GM19328 (cell line): ENCODE measurements around the gene EFCAB13.

Experiments used
- ATAC-seq: cut with Tn5 transposase; IDR thresholded peaks from one replicate; pipeline ENCODE4 v1.9.1; 2021; ENCODE audit warnings: mild to moderate bottlenecking, moderate library complexity; ENCODE audit not compliant: unreplicated experiment

EFCAB13 gene

DNA sequence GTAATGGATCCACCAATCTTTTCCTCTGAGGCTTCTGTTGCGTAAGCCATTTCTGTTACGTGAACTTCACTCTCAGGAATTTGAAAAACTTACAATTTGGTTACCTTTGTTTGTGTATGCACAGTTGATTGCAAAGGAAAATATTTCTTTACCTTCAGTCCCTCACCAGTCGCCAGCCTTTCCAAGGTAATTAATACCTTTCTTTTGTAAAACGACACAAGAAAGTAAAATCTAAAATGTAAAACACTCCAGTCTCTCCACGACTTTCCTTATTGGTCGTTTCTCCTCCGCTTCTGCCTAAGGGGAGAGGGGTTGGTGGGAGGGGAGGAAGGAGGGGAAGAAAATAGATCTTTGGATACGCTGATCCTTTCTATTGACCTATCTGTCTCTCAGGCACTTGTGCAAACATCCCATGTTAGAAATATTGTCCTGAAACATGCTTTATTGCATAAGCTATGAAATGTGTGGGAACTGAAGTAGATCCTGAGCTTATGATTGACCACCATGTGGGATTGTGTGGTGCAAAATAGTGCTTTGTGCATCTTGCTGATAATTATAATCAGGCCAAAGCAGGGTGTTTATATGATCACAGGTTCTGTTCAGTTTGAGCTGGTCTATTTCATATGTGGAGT is 32.4 kb upstream of the EFCAB13 start:
- no peak for ATAC-seq

DNA sequence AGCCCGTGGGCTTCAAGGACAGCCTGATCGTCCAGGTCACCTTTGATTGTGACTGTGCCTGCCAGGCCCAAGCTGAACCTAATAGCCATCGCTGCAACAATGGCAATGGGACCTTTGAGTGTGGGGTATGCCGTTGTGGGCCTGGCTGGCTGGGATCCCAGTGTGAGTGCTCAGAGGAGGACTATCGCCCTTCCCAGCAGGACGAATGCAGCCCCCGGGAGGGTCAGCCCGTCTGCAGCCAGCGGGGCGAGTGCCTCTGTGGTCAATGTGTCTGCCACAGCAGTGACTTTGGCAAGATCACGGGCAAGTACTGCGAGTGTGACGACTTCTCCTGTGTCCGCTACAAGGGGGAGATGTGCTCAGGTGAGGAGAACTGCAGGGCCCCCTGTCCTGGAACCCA is 31.5 kb upstream of the EFCAB13 start:
- no peak for ATAC-seq

GRCh38 chr17:47295037-47295873 is 28.5 kb upstream of the EFCAB13 start:
- ATAC-seq = no peak

DNA sequence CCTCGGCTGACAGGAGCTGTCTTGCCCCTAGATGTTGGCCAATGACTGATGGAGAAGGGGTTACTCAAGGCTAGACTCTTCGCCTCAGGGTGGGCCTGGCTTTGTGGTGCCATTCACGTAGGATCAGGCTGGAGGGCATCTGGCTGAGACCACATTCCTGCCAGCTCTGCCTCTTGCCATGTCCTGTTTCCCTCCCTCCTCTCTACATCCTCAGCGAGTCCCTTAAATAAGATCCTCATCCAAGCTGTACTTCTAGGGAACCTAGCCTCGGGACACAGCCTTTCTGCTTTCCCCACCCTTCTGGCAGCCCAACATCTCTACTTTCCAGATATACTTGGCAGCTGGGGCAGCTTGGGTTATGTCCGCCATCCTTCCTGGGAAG is 27.9 kb upstream of the EFCAB13 start:
- ATAC-seq = no peak

DNA sequence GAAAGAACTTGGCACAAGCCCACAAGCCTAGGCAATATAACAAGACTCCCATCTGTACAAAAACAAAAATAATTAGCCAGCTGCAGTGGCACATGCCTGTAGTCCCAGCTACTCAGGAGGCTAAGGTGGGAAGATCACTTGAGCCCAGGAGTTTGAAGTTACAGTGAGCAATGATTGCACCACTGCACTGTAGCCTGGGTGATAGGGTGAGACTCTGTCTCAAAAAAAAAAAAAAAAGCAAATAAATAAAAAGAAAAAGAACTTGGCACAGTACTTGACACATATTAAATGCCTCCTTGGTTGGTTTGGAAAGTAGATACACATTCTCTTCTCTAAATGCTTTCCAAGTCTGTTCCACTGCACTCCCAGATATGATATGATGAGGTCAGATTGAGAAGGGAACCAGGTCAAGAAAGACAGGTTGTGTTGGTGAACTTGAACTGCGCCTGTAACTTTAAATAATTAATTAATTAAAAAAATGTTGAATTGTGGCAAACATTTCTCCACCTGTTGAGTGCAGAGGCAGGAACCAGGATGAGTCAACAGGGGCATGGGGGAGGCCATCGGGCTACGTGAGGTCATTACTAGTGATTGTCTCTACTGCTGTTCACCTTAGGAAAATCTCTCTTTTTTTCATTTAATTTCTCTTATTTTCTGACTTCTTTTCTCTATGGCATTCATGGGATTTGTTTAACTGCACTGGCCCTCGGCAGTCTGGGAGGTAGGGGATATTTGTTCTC is 25.9 kb upstream of the EFCAB13 start:
- no peak for ATAC-seq

DNA sequence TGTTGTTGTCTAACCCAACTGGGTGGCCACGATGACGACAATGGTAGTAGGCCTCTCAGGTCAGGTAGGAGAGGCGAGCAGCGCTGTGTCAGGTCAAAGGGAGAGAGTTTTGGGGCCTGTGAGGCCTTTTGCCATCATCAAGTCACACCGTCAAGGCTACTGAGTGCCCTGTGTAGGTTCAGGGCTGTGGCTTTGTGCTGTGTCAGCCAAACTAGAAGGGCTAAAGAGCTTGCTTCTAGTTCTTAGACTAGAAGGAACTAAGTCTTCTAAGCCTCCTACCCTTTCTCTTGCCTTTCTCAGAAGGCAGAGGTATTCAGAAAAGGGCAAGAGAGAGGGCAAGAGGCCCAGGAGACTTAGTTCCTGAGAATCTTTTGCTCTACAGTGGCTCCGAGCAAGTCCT is 25.0 kb upstream of the EFCAB13 start:
- ATAC-seq = no peak

GRCh38 chr17:47299239-47299910 is 24.4 kb upstream of the EFCAB13 start:
- ATAC-seq = no peak

- no peak for ATAC-seq
Observed at GRCh38 chr17:47300718-47301117, 23.0 kb upstream of the EFCAB13 start.

DNA sequence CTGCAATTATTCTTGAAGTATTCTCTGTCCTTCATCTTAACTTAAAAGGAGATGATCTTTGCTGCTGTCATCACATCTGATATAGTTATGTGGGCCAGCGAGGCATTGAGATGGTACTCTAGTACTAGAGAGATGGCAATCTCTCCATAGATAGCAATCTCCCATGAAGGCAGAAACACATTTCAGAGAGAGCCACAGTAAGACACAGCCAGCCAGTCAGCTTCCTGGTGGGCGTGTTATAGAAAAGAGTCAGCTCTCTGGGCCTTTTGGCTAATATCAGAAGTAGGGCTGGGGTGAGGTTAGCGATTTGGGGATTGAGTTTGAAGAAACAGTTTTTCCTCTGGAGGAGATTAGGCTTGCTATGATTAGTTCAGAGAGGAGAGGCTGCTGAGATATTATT is 22.6 kb upstream of the EFCAB13 start:
- no peak for ATAC-seq

DNA sequence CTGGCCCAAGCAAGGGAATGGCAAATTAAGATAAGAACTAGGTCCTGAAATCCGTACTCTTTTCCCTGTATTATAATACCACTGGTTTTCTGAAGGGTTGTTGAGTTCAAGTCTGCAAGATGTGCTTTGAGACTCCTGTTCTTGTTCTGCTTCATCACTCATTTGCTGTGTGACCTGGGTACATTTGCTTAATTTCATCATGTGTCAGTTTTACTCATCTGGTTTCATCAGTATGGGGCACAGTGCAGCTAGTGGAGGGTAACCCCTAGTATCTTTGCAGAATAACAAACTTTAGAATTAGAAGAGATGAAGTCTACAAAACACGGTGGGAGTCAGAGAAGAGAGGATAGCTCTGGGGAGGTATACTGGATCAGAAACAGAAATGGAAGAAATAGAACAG is 21.9 kb upstream of the EFCAB13 start:
- no peak for ATAC-seq

- ATAC-seq = no peak
Observed at GRCh38 chr17:47304186-47304585, 19.6 kb upstream of the EFCAB13 start.

GRCh38 chr17:47305302-47305923 is 18.3 kb upstream of the EFCAB13 start:
- no peak for ATAC-seq

DNA sequence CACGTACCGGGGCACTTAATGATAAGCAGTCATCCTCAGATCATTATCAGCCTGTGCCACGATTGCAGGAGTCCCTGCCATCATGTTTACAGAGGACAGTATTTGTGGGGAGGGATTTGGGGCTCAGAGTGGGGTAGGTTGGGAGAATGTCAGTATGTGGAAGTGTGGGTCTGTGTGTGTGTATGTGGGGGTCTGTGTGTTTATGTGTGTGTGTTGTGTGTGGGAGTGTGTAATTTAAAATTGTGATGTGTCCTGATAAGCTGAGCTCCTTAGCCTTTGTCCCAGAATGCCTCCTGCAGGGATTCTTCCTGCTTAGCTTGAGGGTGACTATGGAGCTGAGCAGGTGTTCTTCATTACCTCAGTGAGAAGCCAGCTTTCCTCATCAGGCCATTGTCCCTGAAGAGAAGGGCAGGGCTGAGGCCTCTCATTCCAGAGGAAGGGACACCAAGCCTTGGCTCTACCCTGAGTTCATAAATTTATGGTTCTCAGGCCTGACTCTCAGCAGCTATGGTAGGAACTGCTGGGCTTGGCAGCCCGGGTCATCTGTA is 13.5 kb upstream of the EFCAB13 start:
- no peak for ATAC-seq

DNA sequence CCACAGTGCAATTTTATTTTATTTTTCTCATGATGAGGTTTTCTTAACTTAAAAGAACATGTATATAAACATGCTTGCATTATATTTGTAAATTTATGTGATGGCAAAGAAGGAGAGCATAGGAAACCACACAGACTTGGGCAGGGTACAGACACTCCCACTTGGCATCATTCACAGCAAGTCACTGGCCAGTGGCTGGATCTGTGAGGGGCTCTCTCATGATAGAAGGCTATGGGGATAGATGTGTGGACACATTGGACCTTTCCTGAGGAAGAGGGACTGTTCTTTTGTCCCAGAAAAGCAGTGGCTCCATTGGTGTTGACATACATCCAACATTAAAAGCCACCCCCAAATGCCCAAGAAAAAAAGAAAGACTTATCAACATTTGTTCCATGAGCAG is 12.3 kb upstream of the EFCAB13 start:
- no peak for ATAC-seq

DNA sequence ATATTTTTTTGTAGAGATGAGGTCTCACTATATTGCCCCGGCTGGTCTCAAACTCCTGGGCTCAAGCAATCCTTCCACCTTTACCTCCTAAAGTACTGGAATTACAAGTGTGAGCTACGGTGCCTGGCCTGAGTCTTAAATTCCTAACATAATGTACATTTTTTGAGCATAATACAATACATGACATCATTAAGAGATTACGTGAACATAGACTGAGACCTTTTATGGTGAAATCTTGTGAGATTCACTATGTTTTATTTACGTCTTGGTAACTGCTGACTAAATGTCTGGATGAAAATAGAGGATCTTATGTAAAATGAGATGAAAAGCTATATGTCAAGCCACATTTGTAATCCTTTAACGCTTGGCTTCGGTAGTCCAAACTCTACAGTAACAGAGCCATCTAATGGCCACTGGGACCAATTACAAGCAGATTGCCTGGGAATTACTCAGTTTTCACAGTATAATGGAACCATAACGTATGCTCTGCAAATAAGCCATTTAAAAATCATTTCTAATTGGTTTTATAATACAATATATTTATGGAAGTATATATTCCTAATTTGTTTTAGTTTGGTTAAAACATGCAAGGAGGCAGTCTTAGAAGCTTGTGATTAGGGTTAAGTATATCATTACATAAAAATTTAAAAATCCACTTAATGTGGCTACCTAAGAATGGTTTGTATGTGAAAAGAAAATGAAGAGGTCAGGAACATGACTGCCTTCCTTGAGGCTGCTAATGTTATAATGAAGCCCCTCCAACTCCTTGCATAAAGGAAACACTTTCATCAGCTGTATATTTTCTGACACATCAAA is 8.1 kb upstream of the EFCAB13 start:
- no peak for ATAC-seq

DNA sequence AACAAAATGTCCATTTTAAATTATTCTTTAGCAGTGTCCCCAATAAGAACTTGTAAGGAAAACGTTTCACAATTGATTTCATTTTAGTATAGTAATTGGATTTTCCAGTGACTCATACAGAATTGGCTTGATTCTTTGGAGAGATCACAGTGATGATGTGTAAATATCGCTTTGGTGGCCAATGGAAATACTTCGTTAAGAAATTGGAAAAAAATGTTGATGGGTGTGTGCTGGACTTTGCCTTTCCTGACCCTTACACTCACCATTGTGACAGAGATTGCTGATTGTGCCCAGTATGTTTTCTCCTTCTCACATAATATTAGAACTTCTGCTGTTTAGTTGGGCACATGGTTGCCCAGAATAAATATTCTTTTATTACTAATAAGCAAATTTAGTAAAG is 7.4 kb upstream of the EFCAB13 start:
- ATAC-seq = no peak

DNA sequence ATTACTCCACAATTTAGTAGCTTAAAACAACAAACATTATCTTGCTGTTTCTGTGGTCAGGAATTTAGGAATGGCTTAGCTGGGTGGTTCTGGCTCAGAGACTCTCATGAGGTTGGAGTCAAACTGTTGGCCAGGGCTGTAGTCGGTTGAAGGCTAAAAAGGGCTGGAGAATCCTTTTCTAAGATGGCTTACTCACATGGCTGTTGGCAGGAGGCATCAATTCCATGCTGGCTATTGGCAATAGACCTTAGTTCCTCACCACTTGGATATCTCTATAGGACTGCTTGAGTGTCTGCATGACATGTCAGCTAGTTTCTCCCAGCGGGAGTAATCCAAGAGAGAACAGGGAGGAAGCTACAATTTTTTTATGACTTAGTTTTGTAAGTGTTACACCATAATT is 6.6 kb upstream of the EFCAB13 start:
- ATAC-seq = no peak

DNA sequence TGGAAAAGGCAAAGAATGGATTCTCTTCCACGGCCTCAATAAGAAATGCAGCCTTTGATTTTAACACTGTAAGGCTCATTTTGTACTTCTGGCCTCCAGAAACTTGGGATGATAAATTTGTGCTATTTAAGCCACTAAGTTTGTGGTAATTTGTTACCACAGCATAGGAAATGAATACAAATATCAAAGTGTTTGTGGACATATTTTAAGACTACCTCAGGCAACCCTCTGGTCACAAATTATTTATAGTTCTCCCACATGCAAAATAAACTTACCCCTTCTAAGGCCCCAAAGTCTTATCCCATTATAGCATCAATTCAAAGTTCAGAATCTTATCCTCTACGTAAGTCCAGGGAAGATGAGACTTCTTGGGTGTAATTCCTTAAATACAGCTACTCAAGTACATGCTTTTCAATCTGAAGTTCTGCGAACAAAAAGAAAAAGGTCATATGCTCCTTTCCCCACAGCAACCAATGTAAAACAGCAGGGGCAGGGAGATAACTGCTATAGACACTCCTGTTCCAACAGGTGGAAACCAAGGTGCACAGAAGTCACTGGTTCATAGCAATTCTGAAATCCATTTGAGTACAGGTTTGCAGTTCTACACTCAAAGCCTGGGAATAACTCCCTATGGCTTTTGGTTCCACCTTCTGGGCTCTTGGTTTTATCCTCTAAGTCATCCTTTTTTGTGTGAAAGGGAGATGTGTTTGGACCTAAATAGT is 5.4 kb upstream of the EFCAB13 start:
- no peak for ATAC-seq

DNA sequence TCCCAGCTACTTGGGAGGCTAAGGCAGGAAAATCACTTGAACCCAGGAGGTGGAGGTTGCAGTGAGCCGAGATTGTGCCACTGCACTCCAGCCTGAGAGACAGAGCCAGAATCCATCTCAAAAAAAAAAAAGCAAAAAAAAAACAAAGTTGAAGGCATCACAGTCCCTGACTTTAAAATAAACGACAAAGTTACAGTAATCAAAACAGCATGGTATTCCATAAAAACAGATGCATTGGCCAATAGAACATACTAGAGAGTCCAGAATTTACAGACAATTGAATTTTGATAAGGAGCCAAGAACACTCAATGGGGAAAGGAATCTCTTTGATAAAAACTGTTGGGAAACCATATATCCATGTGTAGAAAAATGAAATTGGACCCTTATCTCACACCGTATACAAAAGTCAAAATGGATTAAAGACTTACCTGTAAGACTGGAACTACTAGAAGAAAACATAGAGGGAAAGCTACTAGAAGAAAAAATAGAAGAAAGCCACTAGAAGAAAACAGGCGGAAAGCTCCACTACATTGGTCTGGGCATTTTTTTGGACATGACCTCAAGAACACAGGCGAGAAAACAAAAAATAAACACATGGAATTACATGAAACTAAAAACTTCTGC is 2.8 kb upstream of the EFCAB13 start:
- no peak for ATAC-seq
